ENCODE results near the gene GRM1.

The GRM1 gene

DNA sequence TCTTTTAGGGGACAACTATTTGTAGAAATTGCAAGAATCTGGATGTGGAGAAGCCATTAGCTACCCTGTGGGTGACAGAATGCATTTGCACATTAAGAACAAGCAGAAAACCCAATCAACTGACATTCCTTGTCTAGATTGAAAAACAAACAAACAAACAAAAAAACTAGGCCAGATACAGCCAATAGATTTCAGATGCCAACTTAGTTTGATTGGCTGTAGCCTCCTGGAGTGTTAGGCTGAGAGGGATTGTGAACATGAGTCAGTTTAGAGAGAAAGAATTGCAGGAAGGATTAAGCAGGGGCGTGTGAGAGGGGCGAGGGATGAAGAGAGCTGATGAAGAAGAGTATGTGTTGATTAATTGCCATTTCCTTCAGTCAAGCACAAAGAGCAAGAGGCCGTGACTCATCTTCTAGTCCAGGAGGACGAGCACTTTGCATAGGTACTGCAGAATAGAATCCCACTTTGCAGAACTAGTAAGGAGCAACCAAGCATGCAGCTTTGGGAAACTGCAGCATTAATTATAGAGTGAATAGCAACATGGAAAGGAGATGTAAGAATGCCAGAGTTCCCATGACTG lies 326.7 kb downstream of the GRM1 start:
- Histone ChIP-seq H3K9me3 (ENCODE audit: low read depth, low read length) (no peaks in the 10 kb centered on the region), H3K27ac (no peak overlapping the region), H3K4me3 (no peak overlapping the region), H3K9ac (ENCODE audit: insufficient read length) (no peak overlapping the region), H3K36me3 (ENCODE audit: insufficient read depth, low read length) (no peaks in the 10 kb centered on the region)
- DNase-seq (ENCODE audit: low read depth, low spot score), result no peak
- TF ChIP-seq FOXP2 (optimal IDR thresholded peaks at IDR 0.05; ENCODE audit: control extremely low read depth, extremely low read length, insufficient read depth) (no peak), POLR2AphosphoS5 (IDR thresholded peaks at IDR 0.05; ENCODE audit: borderline replicate concordance, low read depth, low read length) (no peak), EZH2 (IDR thresholded peaks at IDR 0.05) (no peak)

DNA sequence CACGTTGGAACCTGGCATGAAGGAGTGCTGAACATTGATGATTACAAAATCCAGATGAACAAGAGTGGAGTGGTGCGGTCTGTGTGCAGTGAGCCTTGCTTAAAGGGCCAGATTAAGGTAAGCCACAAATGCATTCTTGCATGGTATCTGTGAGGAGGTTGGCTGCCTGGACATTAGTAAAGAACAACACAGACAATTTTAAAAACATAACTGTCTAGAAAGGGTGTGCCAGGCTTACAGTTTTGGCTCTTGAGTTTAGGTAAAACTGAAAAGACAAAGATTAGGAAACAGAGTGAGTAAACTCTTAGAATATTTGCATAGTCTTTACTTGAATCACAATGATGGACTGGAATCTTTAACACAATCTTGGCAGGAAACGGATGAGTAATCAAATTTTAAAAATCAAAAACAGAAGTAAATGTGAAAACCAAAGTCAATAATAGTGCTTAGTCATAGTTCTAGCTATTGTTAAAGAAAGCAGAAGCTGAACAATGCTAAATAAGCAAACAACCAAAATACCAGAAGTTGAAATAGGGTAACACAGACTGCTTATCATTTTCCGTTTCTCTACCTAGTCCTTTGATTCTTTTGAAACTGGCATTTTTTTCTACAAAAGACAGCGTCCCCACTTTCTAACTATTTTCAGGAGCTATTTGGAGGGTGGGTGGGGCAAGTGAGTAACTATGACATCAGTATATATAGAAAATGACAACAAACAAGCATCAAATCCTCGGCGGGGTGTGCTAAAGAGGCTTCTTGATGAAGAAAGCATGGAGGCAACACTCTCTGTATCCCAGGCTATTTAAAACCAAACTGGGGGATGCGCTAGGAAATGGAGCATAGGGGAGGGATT lies 328.9 kb downstream of the GRM1 start:
- DNase-seq (ENCODE audit: low read depth, low spot score), result no peak
- Histone ChIP-seq H3K9ac (ENCODE audit: insufficient read length) (no peak overlapping the region), H3K4me3 (no peak overlapping the region), H3K27ac (no peak overlapping the region), H3K9me3 (ENCODE audit: low read depth, low read length) (no peaks in the 10 kb centered on the region), H3K36me3 (ENCODE audit: insufficient read depth, low read length) (no peaks in the 10 kb centered on the region)
- TF ChIP-seq FOXP2 (optimal IDR thresholded peaks at IDR 0.05; ENCODE audit: control extremely low read depth, extremely low read length, insufficient read depth) (no peak), EZH2 (IDR thresholded peaks at IDR 0.05) (no peak)

DNA sequence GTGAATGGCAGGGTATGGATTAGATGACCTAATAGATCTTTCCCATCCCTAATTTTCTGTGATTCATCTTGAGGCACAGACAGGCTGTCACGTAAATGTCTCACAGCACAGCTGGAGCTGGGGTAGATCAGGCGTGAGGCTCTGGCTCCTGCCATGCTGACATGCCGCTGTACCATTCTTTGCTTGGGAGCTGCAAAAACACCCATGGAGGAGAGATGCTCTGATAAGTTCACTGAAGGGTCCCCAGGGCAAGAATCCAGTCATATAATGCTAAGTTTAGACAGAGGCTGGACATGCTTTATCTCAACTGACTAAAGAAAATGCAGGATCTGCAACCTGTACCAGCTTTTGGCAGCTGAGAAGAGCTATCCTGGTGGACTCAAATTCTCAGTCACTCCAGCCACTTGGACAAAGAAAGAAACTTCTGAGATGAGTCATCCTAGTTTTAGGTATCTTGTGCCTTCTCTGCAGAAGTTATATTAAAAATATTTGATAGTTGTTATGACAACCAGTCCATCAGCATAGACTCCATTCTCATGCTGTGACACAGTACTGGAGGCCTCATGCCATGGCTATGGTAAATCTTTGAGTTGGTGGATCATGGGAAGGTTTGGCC lies 329.7 kb downstream of the GRM1 start:
- H3K36me3 ChIP-seq (ENCODE audit: insufficient read depth, low read length), result no peaks in the 10 kb centered on the region
- H3K27ac ChIP-seq, result no peak overlapping the region
- H3K4me3 ChIP-seq, result no peak overlapping the region
- no peak overlapping the region for H3K9ac ChIP-seq (ENCODE audit: insufficient read length)
- TF ChIP-seq POLR2AphosphoS5 (IDR thresholded peaks at IDR 0.05; ENCODE audit: borderline replicate concordance, low read depth, low read length) (no peak), FOXP2 (optimal IDR thresholded peaks at IDR 0.05; ENCODE audit: control extremely low read depth, extremely low read length, insufficient read depth) (no peak)
- no peak for DNase-seq (ENCODE audit: low read depth, low spot score)
- H3K9me3 ChIP-seq (ENCODE audit: low read depth, low read length), result no peaks in the 10 kb centered on the region

DNA sequence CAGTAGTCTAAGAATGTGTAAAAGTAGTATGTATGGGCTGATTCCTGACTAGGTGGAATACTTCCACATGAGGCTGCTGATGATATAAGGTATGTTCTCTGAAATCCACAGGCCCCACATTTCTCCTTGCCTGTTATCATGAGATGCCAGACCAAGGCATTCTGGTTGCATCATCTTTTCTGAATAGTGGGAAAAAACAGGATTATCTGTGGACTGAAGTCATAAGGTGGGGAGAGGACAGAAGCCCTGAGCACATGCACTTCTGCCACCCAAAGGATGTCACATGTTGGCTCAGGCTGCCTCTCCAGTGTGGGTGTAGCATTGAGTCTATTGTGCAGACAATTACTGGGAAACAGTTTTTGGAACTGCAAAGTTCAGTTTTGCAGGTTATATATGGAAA lies 330.3 kb downstream of the GRM1 start:
- Histone ChIP-seq H3K9ac (ENCODE audit: insufficient read length) (no peak overlapping the region), H3K27ac (no peak overlapping the region), H3K36me3 (ENCODE audit: insufficient read depth, low read length) (no peaks in the 10 kb centered on the region), H3K9me3 (ENCODE audit: low read depth, low read length) (no peaks in the 10 kb centered on the region), H3K4me3 (no peak overlapping the region)
- DNase-seq (ENCODE audit: low read depth, low spot score), result no peak
- TF ChIP-seq FOXP2 (optimal IDR thresholded peaks at IDR 0.05; ENCODE audit: control extremely low read depth, extremely low read length, insufficient read depth) (no peak), EZH2 (IDR thresholded peaks at IDR 0.05) (no peak), POLR2AphosphoS5 (IDR thresholded peaks at IDR 0.05; ENCODE audit: borderline replicate concordance, low read depth, low read length) (no peak)

DNA sequence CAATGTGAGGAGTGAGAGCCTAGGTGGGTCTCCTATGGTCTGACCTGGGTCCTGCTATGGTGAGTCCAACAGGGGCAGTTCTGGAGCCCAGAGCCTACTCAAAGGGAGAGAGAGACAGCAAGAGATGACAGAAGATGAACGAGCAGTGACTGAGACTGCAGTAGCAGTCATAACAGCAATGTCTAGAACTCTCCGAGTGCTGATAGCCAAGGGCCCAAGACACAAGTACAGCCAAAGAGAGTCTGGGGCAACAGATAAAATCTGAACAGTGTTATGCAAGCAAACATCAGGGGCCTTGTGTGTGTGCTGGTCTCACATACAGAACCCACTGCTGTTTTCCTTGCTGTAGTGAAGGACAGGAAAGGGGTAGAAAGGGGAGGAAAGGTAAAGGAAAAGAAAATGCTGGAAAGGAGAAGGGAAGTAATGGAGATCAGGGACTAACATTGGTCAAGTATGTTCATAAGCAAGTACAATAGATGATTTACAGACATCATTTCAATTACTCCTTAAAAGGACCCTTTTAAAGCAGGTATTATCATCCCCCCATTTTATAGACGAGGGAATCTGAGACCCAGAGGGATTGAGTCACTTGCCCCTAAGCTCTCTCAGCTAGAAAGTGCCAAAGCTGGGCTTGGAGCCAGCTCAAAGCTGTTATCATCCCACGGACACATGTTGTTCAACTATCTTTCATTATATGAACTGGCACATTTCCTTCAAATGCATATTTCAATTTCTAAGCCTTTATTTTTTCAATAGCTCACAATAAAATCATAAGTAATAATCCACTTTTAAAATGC lies 332.5 kb downstream of the GRM1 start:
- Histone ChIP-seq H3K36me3 (ENCODE audit: insufficient read depth, low read length) (no peaks in the 10 kb centered on the region), H3K27ac (no peak overlapping the region), H3K9ac (ENCODE audit: insufficient read length) (no peak overlapping the region), H3K4me3 (no peak overlapping the region), H3K9me3 (ENCODE audit: low read depth, low read length) (no peaks in the 10 kb centered on the region)
- no peak for DNase-seq (ENCODE audit: low read depth, low spot score)
- TF ChIP-seq POLR2AphosphoS5 (IDR thresholded peaks at IDR 0.05; ENCODE audit: borderline replicate concordance, low read depth, low read length) (no peak), FOXP2 (optimal IDR thresholded peaks at IDR 0.05; ENCODE audit: control extremely low read depth, extremely low read length, insufficient read depth) (no peak), EZH2 (IDR thresholded peaks at IDR 0.05) (no peak)

DNA sequence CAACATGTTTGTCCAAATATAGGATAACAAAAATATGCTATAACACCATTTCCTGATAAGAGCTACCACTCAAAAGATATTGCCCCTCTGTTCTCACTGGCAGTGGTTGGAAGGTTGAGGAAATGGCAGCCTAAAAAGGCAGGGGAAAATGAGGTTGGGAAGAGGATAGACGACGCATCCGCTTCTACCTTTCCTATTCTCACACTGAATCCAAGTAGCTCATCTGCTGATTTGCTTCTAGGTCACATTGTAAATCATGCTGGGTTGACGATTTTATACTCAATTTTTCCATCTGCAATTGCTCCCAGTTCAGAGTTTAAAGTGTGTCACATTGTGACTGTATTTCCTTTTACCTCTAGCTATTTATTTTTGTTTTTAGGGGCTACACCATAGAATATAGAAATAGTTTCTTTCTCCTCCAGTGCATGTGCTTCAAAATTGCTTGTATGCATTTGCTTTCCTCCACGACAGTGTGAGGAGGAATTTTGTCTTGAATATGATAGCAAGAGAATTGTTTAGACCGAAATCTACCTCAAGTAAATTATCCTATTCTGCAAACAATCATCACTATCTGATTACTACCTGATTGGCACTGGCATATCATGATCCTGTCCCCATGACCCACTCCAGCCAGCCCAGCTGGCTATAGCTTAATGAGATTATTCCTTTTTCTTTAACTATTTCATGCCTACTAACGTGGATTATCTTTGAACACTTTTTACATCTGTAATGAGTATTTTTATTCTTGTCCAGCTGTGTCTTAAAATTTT lies 335.2 kb downstream of the GRM1 start:
- H3K27ac ChIP-seq, result no peak overlapping the region
- no peaks in the 10 kb centered on the region for H3K36me3 ChIP-seq (ENCODE audit: insufficient read depth, low read length)
- TF ChIP-seq FOXP2 (optimal IDR thresholded peaks at IDR 0.05; ENCODE audit: control extremely low read depth, extremely low read length, insufficient read depth) (no peak), POLR2AphosphoS5 (IDR thresholded peaks at IDR 0.05; ENCODE audit: borderline replicate concordance, low read depth, low read length) (no peak), EZH2 (IDR thresholded peaks at IDR 0.05) (no peak)
- no peak overlapping the region for H3K9ac ChIP-seq (ENCODE audit: insufficient read length)
- no peak overlapping the region for H3K4me3 ChIP-seq
- no peaks in the 10 kb centered on the region for H3K9me3 ChIP-seq (ENCODE audit: low read depth, low read length)
- no peak for DNase-seq (ENCODE audit: low read depth, low spot score)

DNA sequence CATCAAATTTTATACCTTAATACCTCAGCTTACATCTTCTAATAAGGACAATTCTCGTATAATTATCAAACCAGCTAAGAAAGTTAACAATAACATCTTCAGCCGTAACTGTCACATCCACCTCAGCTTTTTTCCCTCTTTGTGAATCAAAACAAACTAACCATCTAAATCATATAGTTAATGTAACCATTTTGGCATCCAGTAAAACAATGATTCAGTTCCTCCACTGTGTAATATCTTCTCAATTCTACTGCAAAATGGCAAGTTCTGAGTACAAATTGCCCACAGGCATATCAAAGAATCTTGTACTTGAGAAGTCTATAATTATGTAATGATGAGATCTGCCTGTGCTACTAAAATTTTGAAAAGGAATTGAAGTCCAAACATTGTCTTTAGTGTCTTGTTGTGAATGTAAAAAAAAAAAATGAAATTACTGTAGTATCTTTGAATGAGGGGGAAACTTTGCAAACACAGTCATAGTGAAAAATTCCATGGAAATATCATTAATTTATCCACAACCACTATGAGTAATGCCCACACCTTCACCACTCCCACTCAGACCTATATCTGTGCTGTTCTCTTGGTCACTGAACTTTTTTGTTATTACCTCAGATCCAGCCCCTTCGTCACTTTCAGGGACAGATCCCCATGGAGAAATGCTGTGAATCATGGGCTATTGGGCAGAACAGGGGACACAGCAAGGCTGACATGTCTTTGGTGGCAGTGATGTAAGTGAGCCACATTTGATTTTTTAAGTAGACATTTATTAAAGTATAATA lies 336.1 kb downstream of the GRM1 start:
- no peaks in the 10 kb centered on the region for H3K36me3 ChIP-seq (ENCODE audit: insufficient read depth, low read length)
- no peak overlapping the region for H3K4me3 ChIP-seq
- DNase-seq (ENCODE audit: low read depth, low spot score), result no peak
- no peak overlapping the region for H3K9ac ChIP-seq (ENCODE audit: insufficient read length)
- H3K9me3 ChIP-seq (ENCODE audit: low read depth, low read length), result no peaks in the 10 kb centered on the region
- TF ChIP-seq EZH2 (IDR thresholded peaks at IDR 0.05) (no peak), FOXP2 (optimal IDR thresholded peaks at IDR 0.05; ENCODE audit: control extremely low read depth, extremely low read length, insufficient read depth) (no peak), POLR2AphosphoS5 (IDR thresholded peaks at IDR 0.05; ENCODE audit: borderline replicate concordance, low read depth, low read length) (no peak)
- no peak overlapping the region for H3K27ac ChIP-seq
